GM10847 (cell line): ENCODE data around the gene IL1A.

Experiments
- POLR2A ChIP-seq: IDR thresholded peaks from 2 replicates; pipeline ENCODE4 v1.6.1; 2011; ENCODE audit not compliant: insufficient read length; ENCODE audit errors: extremely low read depth

Gene IL1A

DNA sequence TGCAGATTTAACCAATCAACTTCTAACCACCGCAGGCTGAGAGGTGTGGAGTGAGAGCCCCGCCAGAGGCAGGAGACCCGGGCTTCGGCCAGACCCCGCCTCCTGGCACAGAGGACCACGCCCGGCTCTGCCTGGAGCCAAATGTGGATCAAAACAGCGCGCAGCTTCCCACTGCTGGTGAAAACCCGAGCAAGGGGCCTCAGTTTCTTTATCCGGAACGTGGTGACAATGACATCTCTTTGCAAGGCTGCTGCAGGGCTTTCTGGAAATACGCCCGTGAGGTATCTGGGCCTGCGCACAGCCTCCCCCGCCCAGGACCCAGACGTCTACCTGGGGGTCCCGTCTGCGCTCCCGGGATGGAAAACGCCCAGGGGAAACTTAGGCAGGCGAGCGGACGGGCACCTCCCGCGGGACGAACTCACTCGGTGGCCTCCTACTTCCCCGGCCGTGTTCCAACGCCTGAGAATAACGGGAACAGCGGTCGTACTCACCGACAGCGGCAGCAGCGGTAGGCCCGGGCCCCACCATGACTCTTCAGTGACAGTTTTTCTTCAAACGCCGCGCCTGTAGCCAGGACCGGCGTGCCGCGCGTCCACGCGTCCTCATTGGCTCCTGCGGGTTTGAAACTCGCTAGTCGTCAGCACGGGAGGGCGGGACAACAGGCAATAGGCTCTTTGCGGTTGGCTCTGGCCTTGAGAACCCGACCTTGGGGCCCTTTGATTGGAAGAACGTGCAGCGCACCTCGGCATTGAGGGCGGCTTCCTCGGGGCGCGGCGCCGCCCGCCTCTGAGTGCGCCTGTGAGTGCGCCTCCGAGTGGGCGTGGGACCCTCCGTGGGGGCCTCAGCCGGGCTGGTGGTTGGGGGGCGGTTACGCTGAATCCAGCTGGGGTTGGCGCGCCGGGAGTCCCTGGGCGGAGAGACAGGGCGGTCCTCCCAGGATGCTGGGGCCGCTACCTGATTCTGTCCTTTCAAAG lies 19.9 kb downstream of the IL1A start, which contains the start of gene CKAP2L:
Gene CKAP2L (minus strand): TSS at position 539 of the 974 bp plus-strand sequence. CDS start 11 bp downstream, at position 528.
- no peak for TF ChIP-seq POLR2A

- no peak for TF ChIP-seq POLR2A
Measured at GRCh38 chr2:112762276-112762675, 22.0 kb downstream of the IL1A start.

DNA sequence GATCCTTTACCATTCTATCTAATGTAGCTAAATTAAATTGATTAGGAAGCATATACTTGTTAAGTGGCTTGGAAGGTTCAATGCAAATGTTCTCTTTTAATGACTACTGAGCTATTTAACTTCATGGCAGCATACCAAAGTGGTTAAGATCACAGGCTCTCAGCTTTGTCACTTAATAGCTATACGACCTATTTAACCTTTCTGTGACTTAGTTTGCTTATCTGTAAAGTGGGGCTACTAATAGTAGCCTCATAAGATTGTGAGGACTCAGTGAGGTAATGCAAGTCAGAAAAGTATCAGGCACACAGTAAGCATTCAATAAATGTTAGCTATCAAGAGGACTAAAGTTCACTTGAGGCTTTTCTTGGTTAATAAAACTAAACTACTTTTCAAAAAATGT lies 24.1 kb downstream of the IL1A start:
- no peak for TF ChIP-seq POLR2A

- TF ChIP-seq POLR2A: no peak
Measured at GRCh38 chr2:112758711-112759110, 25.6 kb downstream of the IL1A start.

DNA sequence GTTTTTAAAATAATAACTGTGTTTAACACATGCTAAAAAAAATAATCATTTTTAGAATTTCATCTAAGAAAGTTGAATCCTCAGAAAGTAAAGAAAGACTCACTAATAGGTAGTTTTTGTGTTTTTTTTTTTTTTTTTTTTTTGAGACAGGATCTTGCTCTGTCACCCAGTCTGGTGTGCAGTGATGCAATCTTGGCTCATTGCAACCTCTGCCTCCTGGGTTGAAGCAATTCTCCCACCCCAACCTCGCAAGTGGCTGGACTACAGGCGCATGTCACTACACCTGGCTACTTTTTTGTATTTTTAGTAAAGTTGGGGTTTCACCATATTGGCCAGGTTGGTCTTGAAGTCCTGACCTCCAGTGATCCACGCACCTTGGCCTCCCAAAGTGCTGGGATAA lies 27.0 kb downstream of the IL1A start:
- TF ChIP-seq POLR2A: no peak

- TF ChIP-seq POLR2A: no peak
Measured at GRCh38 chr2:112756207-112756606, 28.1 kb downstream of the IL1A start.

DNA sequence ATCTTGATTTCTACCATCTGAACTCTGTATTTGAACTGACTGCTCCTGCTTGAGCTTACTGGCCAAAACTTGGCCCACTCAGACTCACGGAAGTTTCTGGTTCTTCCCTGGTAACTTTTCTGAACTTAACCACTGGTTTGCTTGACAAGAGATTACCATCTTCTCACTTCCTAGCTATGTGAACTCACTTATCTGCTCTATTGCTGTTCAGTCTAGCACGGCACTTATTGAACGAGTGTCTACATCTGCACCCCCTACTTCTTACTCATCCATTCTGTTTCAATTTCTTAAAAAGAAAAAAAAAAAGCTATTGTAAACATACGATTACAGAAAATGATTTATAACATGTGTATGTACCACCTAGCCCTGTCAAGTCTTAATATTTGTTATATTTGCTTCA lies 28.8 kb downstream of the IL1A start:
- TF ChIP-seq POLR2A: no peak

- no peak for TF ChIP-seq POLR2A
Measured at GRCh38 chr2:112754564-112754963, 29.7 kb downstream of the IL1A start.

DNA sequence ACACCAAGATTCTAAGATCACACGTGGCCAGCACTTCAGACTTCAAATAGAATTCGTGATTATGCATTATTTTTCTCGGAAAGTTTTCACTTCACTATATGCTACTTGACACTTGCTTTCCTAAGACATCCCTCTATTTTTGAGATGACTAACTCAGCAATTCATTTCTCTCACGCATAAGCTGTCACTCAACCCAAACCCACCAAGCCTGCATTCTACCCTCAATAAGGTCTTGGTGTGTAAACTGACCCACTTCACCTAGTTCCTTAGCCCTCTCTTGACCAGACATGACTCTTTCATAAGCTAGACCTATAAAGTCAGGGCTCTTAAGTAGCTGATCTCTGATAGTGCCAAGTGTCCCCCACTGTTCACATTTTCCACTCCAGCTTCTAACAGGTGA lies 31.6 kb downstream of the IL1A start:
- TF ChIP-seq POLR2A: no peak

- no peak for TF ChIP-seq POLR2A
Measured at GRCh38 chr2:112751451-112752197, 32.7 kb downstream of the IL1A start.

GRCh38 chr2:112750560-112750843 lies 33.8 kb downstream of the IL1A start:
- TF ChIP-seq POLR2A: no peak

DNA sequence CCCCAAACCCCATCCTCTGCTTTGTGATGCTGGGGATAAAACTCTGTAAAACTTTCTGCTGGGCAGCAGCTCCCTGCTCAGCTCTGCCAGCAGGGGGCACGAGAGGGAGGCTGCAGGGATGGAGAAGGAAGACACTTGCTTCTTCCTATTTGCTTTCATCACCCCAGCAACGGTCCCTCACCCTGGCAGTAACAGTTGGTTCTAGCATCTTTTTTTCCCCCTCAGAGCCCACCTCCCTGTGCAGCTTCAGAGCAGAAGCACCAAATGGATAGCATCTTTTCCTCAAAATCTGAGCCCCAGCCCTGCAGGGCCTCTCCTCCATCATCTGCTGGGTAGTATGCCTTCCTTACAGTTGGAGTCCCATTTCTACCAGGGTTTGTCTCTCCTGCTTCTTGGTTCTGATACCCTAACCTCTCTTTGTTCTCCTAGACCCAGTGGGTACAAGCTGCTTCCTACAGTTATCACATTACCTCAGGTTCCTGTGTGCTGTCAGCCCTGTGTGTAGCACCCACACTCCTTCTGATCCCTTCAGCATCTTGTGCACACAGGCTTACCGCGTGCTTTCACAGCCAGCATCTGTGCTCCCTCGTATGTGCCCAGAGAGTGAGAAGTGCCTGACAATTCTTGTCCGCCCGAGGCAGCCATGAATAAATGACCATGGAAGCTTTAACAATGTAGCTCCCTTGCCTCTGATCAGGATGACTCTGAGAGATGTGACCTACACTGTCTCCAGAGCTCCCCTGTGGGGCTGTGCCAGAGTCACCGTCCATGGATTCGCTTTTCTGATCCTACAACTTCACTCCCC lies 34.3 kb downstream of the IL1A start:
- no peak for TF ChIP-seq POLR2A

DNA sequence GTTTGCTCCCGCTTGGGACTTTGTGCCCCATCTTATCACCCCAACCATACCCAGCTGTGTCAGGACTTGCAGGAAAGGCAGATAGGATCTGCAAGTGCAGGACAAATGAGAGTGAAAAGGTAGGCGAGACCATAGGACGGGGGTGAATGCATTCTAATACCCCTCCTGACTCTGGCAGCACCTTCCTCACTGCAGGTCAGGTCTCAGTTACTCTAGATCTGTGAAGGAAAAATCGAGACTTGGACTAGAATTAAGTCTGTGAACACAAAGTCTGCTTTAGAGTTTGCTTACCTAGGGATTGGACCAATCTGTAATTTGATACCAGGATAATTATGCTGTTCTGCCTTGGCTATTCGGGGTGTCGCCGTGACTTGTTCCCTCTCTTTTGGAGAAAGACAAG lies 43.8 kb downstream of the IL1A start:
- no peak for TF ChIP-seq POLR2A

- no peak for TF ChIP-seq POLR2A
Measured at GRCh38 chr2:112737542-112738232, 46.6 kb downstream of the IL1A start.

GRCh38 chr2:112733871-112734270 lies 50.4 kb downstream of the IL1A start:
- TF ChIP-seq POLR2A: no peak

DNA sequence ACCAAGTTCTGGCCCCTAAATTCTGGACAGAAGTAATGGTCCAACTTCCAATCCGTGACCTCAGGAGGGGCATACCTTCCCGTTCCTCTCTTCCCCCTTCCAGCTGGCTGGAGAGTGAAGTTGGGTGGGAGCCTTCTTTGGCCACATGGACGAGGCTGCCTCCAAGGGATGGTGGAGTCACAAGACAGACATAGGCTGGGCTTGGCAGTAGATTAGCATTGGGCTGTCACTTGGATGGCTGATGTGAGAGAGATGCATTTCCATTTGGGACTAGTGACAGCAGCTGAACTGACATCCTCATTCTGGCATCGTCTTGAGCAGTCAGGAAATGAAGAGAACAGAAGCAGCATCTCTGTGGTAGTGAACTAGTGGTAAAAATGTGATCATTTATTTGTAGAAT lies 50.8 kb downstream of the IL1A start:
- TF ChIP-seq POLR2A: no peak

GRCh38 chr2:112731479-112731878 lies 52.8 kb downstream of the IL1A start:
- no peak for TF ChIP-seq POLR2A
